Putamen (tissue), 1 donor: ENCODE data around the gene EBLN2.

Experiments
- DNase-seq: peaks from one replicate; pipeline ENCODE4 v3.0.0-alpha.2; 2016; ENCODE audit warnings: low spot score

The EBLN2 gene

DNA sequence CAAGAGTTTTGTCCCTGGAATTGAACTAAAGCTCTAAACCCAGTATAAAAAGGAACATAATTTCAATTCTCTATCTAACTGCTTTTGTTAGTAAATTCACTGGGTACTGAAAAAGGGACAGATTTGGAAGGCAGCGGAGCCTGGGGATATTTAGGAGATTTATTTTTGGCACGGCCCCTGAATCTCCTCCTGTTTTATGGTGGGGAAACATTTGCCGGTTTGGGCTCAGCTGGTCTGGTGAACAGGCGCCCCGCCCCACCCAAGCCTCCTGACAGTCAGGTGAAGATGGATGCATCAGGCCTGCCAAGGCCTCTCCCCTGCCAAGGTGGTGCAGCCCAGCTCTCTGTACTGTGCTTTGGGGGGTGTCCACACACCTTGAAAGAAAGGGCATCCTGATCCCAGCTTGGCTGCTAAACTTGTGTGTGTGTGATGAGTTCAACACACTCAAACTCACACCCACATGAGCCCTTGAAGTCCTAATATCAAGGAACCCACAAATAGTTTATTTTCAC lies 46.3 kb downstream of the EBLN2 start:
- DNase-seq: no peak

GRCh38 chr3:73108750-73109149 lies 47.3 kb downstream of the EBLN2 start:
- no peak for DNase-seq

DNA sequence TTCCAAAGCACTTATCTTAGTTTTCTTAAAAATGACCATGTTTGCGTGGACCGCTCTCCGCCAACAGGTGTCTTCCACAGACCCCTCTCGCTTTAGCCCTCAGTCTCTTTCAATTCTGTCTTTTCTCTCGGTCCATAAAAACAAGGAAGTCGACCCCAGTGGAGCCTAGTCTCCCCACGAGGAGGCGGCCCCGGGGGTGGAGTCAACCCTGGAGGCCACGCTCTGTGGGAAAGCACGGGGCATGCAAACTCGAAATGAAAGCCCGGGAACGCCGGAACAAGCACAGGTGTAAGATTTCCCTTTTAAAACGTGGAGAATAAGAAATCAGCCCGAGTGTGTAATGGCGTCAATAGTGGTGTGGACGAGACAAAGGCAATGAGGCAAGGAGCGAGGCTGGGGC lies 49.1 kb downstream of the EBLN2 start:
- no peak for DNase-seq
